H1 (cell line): ENCODE data around the gene ADAM23. TPM values are rescaled to one million over a fixed set of nuclear protein-coding genes. Genes with fewer than 3 reads are reported as not detected.

Source experiments
- CTCF ChIA-PET: fragments of 300-600 bp; sonication (Branson Sonifier 250); formaldehyde crosslinking; loops from one replicate; lab custom pipeline; 2021; ENCODE audit not compliant: partially characterized antibody; lab: Charles Lee
- POLR2A ChIA-PET: fragments of 300-600 bp; sonication (Branson Sonifier 250); formaldehyde crosslinking; loops from one replicate; lab custom pipeline; 2021; ENCODE audit warnings: inconsistent platforms; ENCODE audit not compliant: partially characterized antibody; lab: Charles Lee
- DNase-seq, 2 experiments: peaks; one replicate each; pipeline versions ENCODE4 v3.0.0 to v3.0.0-alpha.2; 2010 to 2022; ENCODE audit warnings: low spot score in 2 of 2, low read depth in 1 of 2, mixed read lengths in 1 of 2
- FAIRE-seq: peaks from 2 replicates; lab custom pipeline; 2011; peaks lifted over from hg19 to GRCh38; lab: Jason Lieb, UNC
- H2AFZ ChIP-seq: 2 replicates; pipeline ENCODE4 v1.8.1; 2012; ENCODE audit warnings: low read length, inconsistent platforms
- H2AK5ac ChIP-seq: 2 replicates; pipeline ENCODE4 v1.6.1; 2013; ENCODE audit warnings: low read depth, low read length
- H2BK120ac ChIP-seq: replicated peaks from 2 replicates; pipeline ENCODE3; 2013; ENCODE audit warnings: low read depth, low read length, inconsistent platforms
- H2BK12ac ChIP-seq: 2 replicates; pipeline ENCODE4 v1.6.1; 2013; ENCODE audit warnings: low read depth, low read length
- H2BK15ac ChIP-seq: 2 replicates; pipeline ENCODE4 v1.6.1; 2013; ENCODE audit warnings: low read length
- H2BK20ac ChIP-seq: 2 replicates; pipeline ENCODE4 v1.6.1; 2013; ENCODE audit warnings: low read length
- H2BK5ac ChIP-seq: 2 replicates; pipeline ENCODE4 v1.6.1; 2013; ENCODE audit warnings: low read depth, low read length
- H3K14ac ChIP-seq: 2 replicates; pipeline ENCODE4 v1.6.1; 2013; ENCODE audit warnings: inconsistent platforms; ENCODE audit not compliant: insufficient read length
- H3K18ac ChIP-seq: 2 replicates; pipeline ENCODE4 v1.6.1; 2013; ENCODE audit warnings: low read length; ENCODE audit errors: extremely low read depth
- H3K23ac ChIP-seq: 2 replicates; pipeline ENCODE4 v1.6.1; 2013; ENCODE audit warnings: inconsistent platforms; ENCODE audit not compliant: insufficient read length
- H3K23me2 ChIP-seq: 2 replicates; pipeline ENCODE4 v1.6.1; 2013; ENCODE audit warnings: low read depth, low read length
- H3K27ac ChIP-seq: 2 replicates; pipeline ENCODE4 v1.6.1; 2011; ENCODE audit warnings: low read depth, low read length, inconsistent platforms
- H3K27me3 ChIP-seq, 4 experiments: replicated peaks in 1 of 4; 1 replicate in 1 of 4; 2 replicates in 3 of 4; pipeline versions ENCODE4 v1.6.1 to v1.8.1; 2011 to 2013; ENCODE audit warnings: low read length in 3 of 4, mild to moderate bottlenecking in 3 of 4, inconsistent platforms in 2 of 4, mixed read lengths in 2 of 4, moderate library complexity in 1 of 4; ENCODE audit not compliant: control insufficient read depth in 3 of 4, insufficient read depth in 3 of 4; ENCODE audit errors: extremely low read depth in 1 of 4
- H3K36me3 ChIP-seq, 4 experiments: 2 replicates each; pipeline versions ENCODE4 v1.6.1 to v1.8.1; 2011 to 2013; ENCODE audit warnings: mild to moderate bottlenecking in 4 of 4, low read length in 3 of 4, moderate library complexity in 2 of 4, control low read depth in 1 of 4, inconsistent platforms in 1 of 4; ENCODE audit not compliant: insufficient read depth in 4 of 4, control insufficient read depth in 2 of 4
- H3K4ac ChIP-seq: replicated peaks from 2 replicates; pipeline ENCODE3; 2013; ENCODE audit warnings: low read length, low read depth, mixed read lengths, inconsistent platforms; ENCODE audit not compliant: insufficient read length
- H3K4me1 ChIP-seq, 4 experiments: replicated peaks in 1 of 4; 1 replicate in 1 of 4; 2 replicates in 3 of 4; pipeline versions ENCODE4 v1.6.1 to v1.8.1; 2011 to 2013; ENCODE audit warnings: low read length in 3 of 4, inconsistent platforms in 2 of 4, mixed read lengths in 1 of 4; ENCODE audit not compliant: insufficient read depth in 4 of 4, control insufficient read depth in 3 of 4
- H3K4me2 ChIP-seq, 2 experiments: 2 replicates each; pipeline versions ENCODE4 v1.6.1 to v1.8.1; 2011 to 2013; ENCODE audit warnings: low read depth in 2 of 2, low read length in 2 of 2, control low read depth in 1 of 2, inconsistent platforms in 1 of 2, mild to moderate bottlenecking in 1 of 2; ENCODE audit not compliant: insufficient read depth in 1 of 2
- H3K4me3 ChIP-seq, 4 experiments: fragments of 200-600, 300-600 bp in 1 of 4; sonication (generic), shearing (Covaris generic), sonication (Bioruptor Twin) in 1 of 4; 2 replicates each; pipeline versions ENCODE4 v1.5.1 to v1.8.1; 2011 to 2016; ENCODE audit warnings: low read length in 4 of 4, low read depth in 3 of 4, control low read depth in 2 of 4, inconsistent platforms in 2 of 4, mild to moderate bottlenecking in 2 of 4, mixed read lengths in 1 of 4, moderate library complexity in 1 of 4; ENCODE audit not compliant: insufficient read depth in 2 of 4; ENCODE audit errors: extremely low read depth in 1 of 4
- H3K56ac ChIP-seq: replicated peaks from 2 replicates; pipeline ENCODE3; 2013; ENCODE audit warnings: low read depth, mild to moderate bottlenecking, mixed read lengths, low read length, inconsistent platforms; ENCODE audit not compliant: insufficient read length
- H3K79me1 ChIP-seq: 2 replicates; pipeline ENCODE4 v1.6.1; 2013; ENCODE audit warnings: low read depth, low read length, control low read depth
- H3K79me2 ChIP-seq, 2 experiments: 2 replicates each; pipeline versions ENCODE4 v1.6.1 to v1.8.1; 2012 to 2013; ENCODE audit warnings: low read length in 2 of 2, mild to moderate bottlenecking in 2 of 2, inconsistent platforms in 1 of 2; ENCODE audit not compliant: insufficient read depth in 2 of 2, control insufficient read depth in 1 of 2
- H3K9ac ChIP-seq, 4 experiments: replicated peaks in 1 of 4; 1 replicate in 1 of 4; 2 replicates in 3 of 4; pipeline versions ENCODE4 v1.6.1 to v1.8.1; 2011 to 2013; ENCODE audit warnings: low read depth in 3 of 4, low read length in 3 of 4, control low read depth in 2 of 4, mild to moderate bottlenecking in 2 of 4, moderate library complexity in 2 of 4, inconsistent platforms in 1 of 4; ENCODE audit errors: extremely low read depth in 1 of 4
- H3K9me3 ChIP-seq, 2 experiments: 2 replicates each; pipeline versions ENCODE4 v1.6.1 to v1.8.1; 2012 to 2013; ENCODE audit warnings: mild to moderate bottlenecking in 2 of 2, moderate library complexity in 2 of 2, control low read depth in 1 of 2, inconsistent platforms in 1 of 2, low read depth in 1 of 2, low read length in 1 of 2, mixed read lengths in 1 of 2; ENCODE audit not compliant: insufficient read depth in 2 of 2
- H4K20me1 ChIP-seq, 2 experiments: replicated peaks in 1 of 2; 2 replicates each; pipeline versions ENCODE3 to v1.8.1; 2011 to 2013; ENCODE audit warnings: inconsistent platforms in 2 of 2, low read length in 2 of 2, mild to moderate bottlenecking in 1 of 2; ENCODE audit not compliant: insufficient read depth in 2 of 2, control insufficient read depth in 1 of 2
- H4K5ac ChIP-seq: 2 replicates; pipeline ENCODE4 v1.6.1; 2013; ENCODE audit warnings: low read length, low read depth, mixed read lengths, inconsistent platforms; ENCODE audit not compliant: insufficient read length
- H4K8ac ChIP-seq: 2 replicates; pipeline ENCODE4 v1.8.0; 2013; ENCODE audit warnings: mild to moderate bottlenecking, moderate library complexity, low read length, inconsistent platforms; ENCODE audit not compliant: insufficient read depth; ENCODE audit errors: extremely low read depth
- H4K91ac ChIP-seq: replicated peaks from 2 replicates; pipeline ENCODE3; 2013; ENCODE audit warnings: low read length, mixed read lengths, inconsistent platforms; ENCODE audit not compliant: insufficient read length
- BCL11A ChIP-seq, 2 experiments: IDR thresholded peaks; one replicate each; pipeline ENCODE4 v1.6.1; 2011; ENCODE audit warnings: low read depth in 2 of 2, low read length in 2 of 2, mild to moderate bottlenecking in 2 of 2
- CBX5 ChIP-seq: fragments of 300-800, 300-1000 bp; sonication (generic); IDR thresholded peaks from 2 replicates; pipeline ENCODE4 v1.7.1; 2016; ENCODE audit warnings: antibody characterized with exemption, low read length, low read depth
- CBX8 ChIP-seq: fragments of 300-800, 300-1000 bp; sonication (generic); IDR thresholded peaks from 2 replicates; pipeline ENCODE4 v1.7.1; 2016; ENCODE audit warnings: low read depth, low read length, borderline replicate concordance
- CREB1 ChIP-seq: IDR thresholded peaks from 2 replicates; pipeline ENCODE4 v1.6.1; 2012; ENCODE audit warnings: inconsistent platforms
- KDM4A ChIP-seq: IDR thresholded peaks from one replicate; pipeline ENCODE4 v1.7.1; 2012; ENCODE audit warnings: low read depth, mild to moderate bottlenecking, moderate library complexity, low read length, inconsistent platforms; ENCODE audit not compliant: severe bottlenecking
- POU5F1 ChIP-seq: IDR thresholded peaks from 2 replicates; pipeline ENCODE4 v1.6.1; 2011; ENCODE audit warnings: low read depth, mild to moderate bottlenecking, low read length, moderate library complexity
- SP2 ChIP-seq: IDR thresholded peaks from 2 replicates; pipeline ENCODE4 v1.6.1; 2012; ENCODE audit warnings: mild to moderate bottlenecking, low read length, inconsistent platforms
- SP4 ChIP-seq: IDR thresholded peaks from 2 replicates; pipeline ENCODE4 v1.6.1; 2012; ENCODE audit warnings: low read length, inconsistent platforms
- TAF1 ChIP-seq: IDR thresholded peaks from 2 replicates; pipeline ENCODE4 v1.6.1; 2011; ENCODE audit warnings: mild to moderate bottlenecking, low read depth, low read length
- ZNF274 ChIP-seq: IDR thresholded peaks from 2 replicates; pipeline ENCODE4 v1.7.0; 2012; ENCODE audit warnings: low read length, borderline replicate concordance; ENCODE audit errors: extremely low read depth
- WGBS, 2 experiments: shearing (Covaris generic) in 1 of 2; methylation state at CpG; one replicate each; pipeline versions ENCODE4 v1.1.6 to v1.1.7; 2013 to 2015; ENCODE audit warnings: low lambda C conversion rate in 2 of 2, mixed read lengths in 2 of 2, inconsistent platforms in 1 of 2, low coverage in 1 of 2, missing lambda C conversion rate in 1 of 2; ENCODE audit not compliant: insufficient replicate concordance in 2 of 2, insufficient coverage in 1 of 2, insufficient read length in 1 of 2; ENCODE audit errors: extremely low coverage in 1 of 2, missing lambda C conversion rate in 1 of 2; 5-methylcytosine and 5-hydroxymethylcytosine counted together
- polyA plus RNA-seq, 7 experiments: library from polyadenylated mRNA; depleted of rRNA in 3 of 7; stranded (reverse) in 5 of 7; unstranded in 2 of 7; fragments of >200 nt in 5 of 7; fragments of 200-250 nt in 2 of 7; gene quantifications; 1 replicate in 5 of 7; 2 replicates in 1 of 7; 4 replicates in 1 of 7; pipeline versions ENCODE4 v1.2.1 to v1.2.3, GENCODE V29; 2011 to 2013; ENCODE audit warnings: missing spikeins in 2 of 7, mixed read lengths in 2 of 7
- total RNA-seq: library from RNA; stranded (reverse); fragmentation: NEBNext Ultra II Directional; extraction: Animal tissue kit (Norgen Biotek cat#: 25700); gene quantifications from 2 replicates; pipeline ENCODE4 v1.2.1, GENCODE V29; 2021
- TF ChIP-seq, protein P1 (sequence below): IDR thresholded peaks from 2 replicates; pipeline ENCODE4 v1.6.1; 2011; ENCODE audit warnings: low read length, improper control_type of control experiment

The ADAM23 gene
- total and polyA plus RNA-seq, 2 of the 8 experiments (the other 6 are each of a cell fraction or from before 2014, with no cell fraction given): 9.9 to 20.8 TPM

DNA sequence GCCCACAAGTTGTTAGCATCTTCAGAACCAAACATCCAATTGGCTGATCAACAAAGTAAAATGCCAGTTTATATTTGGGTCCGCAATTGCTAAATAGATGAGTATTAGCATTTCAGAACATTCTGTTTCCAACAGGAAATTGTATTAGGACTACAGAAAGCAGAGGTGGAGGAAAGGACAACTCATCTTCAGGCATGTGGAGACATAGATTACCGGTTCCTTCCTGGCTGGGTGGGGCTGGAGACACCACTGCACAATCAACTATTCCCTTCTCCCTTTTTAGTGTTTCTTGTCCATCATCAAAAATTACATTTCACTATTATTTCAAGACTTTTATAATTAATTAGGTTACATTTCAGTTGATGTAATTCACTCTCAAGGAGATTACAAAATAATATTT lies 83.8 kb downstream of the ADAM23 start:
- Histone ChIP-seq H2BK20ac (no peak overlapping the region), H4K5ac (no peak overlapping the region), H3K18ac (no peak overlapping the region), H3K9me3 (no peaks in the 10 kb centered on the region), H3K27me3 (no peaks in the 10 kb centered on the region), H4K8ac (no peak overlapping the region), H3K9ac (no peak overlapping the region), H2BK120ac (no peak overlapping the region), H3K4me1 (no peaks in the 10 kb centered on the region), H2BK5ac (no peak overlapping the region), H3K23ac (no peak overlapping the region), H3K4me2 (no peak overlapping the region), H3K27ac (no peak overlapping the region), H3K79me1 (no peaks in the 10 kb centered on the region), H2BK15ac (no peak overlapping the region), H4K91ac (no peak overlapping the region), H3K23me2 (no peaks in the 10 kb centered on the region), H2AFZ (no peak overlapping the region), H2BK12ac (no peak overlapping the region), H3K4ac (no peak overlapping the region), H3K36me3 (no peaks in the 10 kb centered on the region), H2AK5ac (no peak overlapping the region), H3K14ac (no peak overlapping the region), H4K20me1 (no peaks in the 10 kb centered on the region), H3K56ac (no peak overlapping the region), H3K4me3 (no peak overlapping the region), H3K79me2 (no peaks in the 10 kb centered on the region)
- ChIA-PET CTCF (no interaction called here), POLR2A (no interaction called here)
- WGBS, 2 experiments: 94% methylated on average over 2 of the region's 2 CpGs; no CpG with 5 or more reads in 1 of the 2 experiments
- no peak for DNase-seq
- no peak for TF ChIP-seq CREB1
- TF ChIP-seq BCL11A (IDR thresholded peaks at IDR 0.05; ENCODE audit: low read depth in 2 of 2, low read length in 2 of 2): no peak
- TF ChIP-seq CBX8: no peak
- TF ChIP-seq, protein P1, sequence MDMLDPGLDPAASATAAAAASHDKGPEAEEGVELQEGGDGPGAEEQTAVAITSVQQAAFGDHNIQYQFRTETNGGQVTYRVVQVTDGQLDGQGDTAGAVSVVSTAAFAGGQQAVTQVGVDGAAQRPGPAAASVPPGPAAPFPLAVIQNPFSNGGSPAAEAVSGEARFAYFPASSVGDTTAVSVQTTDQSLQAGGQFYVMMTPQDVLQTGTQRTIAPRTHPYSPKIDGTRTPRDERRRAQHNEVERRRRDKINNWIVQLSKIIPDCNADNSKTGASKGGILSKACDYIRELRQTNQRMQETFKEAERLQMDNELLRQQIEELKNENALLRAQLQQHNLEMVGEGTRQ: no peak
- TF ChIP-seq SP4: no peak
- no peak for TF ChIP-seq CBX5
- TF ChIP-seq ZNF274: no peak
- TF ChIP-seq SP2: no peak
- no peak for TF ChIP-seq POU5F1
- TF ChIP-seq TAF1: no peak
- TF ChIP-seq KDM4A: no peak
- no peak for FAIRE-seq
